ENCODE data around the gene ASRGL1. TPM values are rescaled to one million over a fixed set of nuclear protein-coding genes. Genes with fewer than 3 reads are reported as not detected.

Gene ASRGL1
- total RNA-seq, 1 donor from 2014 or later = 4.6 TPM

DNA sequence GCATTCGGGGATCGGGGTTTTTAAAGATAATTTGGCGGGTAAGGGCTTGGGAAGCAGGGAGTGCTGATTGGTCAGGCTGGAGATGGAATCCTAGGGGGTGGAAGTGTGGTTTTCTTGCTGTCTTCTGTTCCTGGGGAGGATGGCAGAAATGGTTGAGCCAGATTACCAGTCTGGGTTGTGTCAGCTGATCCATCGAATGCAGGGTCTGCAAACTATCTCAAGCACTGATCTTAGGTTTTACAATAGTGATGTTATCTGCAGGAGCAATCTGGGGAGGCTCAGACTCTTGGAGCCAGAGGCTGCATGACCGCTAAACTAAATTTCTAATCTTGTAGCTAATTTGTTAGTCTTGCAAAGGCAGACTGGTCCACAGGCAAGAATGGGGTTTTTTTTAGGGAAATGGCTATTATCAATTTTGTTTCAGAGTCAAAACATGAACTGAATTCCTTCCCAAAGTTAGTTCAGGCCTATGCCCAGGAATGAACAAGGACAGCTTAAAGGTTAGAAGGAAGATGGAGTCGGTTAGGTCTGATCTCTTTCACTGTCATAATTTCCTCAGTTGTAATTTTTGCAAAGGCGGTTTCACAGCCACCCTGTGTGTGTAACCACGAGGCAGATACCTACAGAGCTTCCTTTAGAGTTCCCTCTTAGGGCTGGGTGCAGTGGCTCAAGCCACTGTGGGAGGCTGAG lies 91.8 kb downstream of the ASRGL1 start:
- DNase-seq = no peak
- no peaks in the 10 kb centered on the region for H3K27me3 ChIP-seq (ENCODE audit: low read depth)
- H3K4me3 ChIP-seq = no peak overlapping the region
- H3K9me3 ChIP-seq (replicated peaks) = no peaks in the 10 kb centered on the region
- no peak overlapping the region for H3K27ac ChIP-seq (replicated peaks)
- no peak for TF ChIP-seq CTCF (IDR thresholded peaks at IDR 0.05; ENCODE audit: borderline replicate concordance)
- no peaks in the 10 kb centered on the region for H3K36me3 ChIP-seq
- intact Hi-C loops (cut with micrococcal nuclease) = loop anchor here (10.0 kb wide), 1 partner anchor 116 kb away; the partner anchor contains the start of gene AHNAK
- peaks cover 20% of the 10 kb centered on the region for H3K4me1 ChIP-seq

GRCh38 chr11:62430425-62430824 lies 93.2 kb downstream of the ASRGL1 start:
- no peak for DNase-seq
- Histone ChIP-seq H3K27me3 (ENCODE audit: low read depth) (no peaks in the 10 kb centered on the region), H3K27ac (replicated peaks) (no peak overlapping the region), H3K9me3 (replicated peaks) (no peaks in the 10 kb centered on the region), H3K4me1 (peaks cover 32% of the 10 kb centered on the region), H3K36me3 (no peaks in the 10 kb centered on the region), H3K4me3 (no peak overlapping the region)
- no peak for TF ChIP-seq CTCF (IDR thresholded peaks at IDR 0.05; ENCODE audit: borderline replicate concordance)
- intact Hi-C loops (cut with micrococcal nuclease) = no loop called here

GRCh38 chr11:62431171-62431901 lies 94.1 kb downstream of the ASRGL1 start:
- no peak for DNase-seq
- no peak for TF ChIP-seq CTCF (IDR thresholded peaks at IDR 0.05; ENCODE audit: borderline replicate concordance)
- H3K9me3 ChIP-seq (replicated peaks) = no peaks in the 10 kb centered on the region
- no peak overlapping the region for H3K27ac ChIP-seq (replicated peaks)
- H3K4me3 ChIP-seq = no peak overlapping the region
- intact Hi-C loops (cut with micrococcal nuclease) = no loop called here
- H3K27me3 ChIP-seq (ENCODE audit: low read depth) = no peaks in the 10 kb centered on the region
- H3K4me1 ChIP-seq = peaks cover 39% of the 10 kb centered on the region
- no peaks in the 10 kb centered on the region for H3K36me3 ChIP-seq

- H3K4me1 ChIP-seq = peaks cover 39% of the 10 kb centered on the region
- no peak overlapping the region for H3K4me3 ChIP-seq
- no peak overlapping the region for H3K27ac ChIP-seq (replicated peaks)
- no peak for DNase-seq
- intact Hi-C loops (cut with micrococcal nuclease) = no loop called here
- H3K36me3 ChIP-seq = no peaks in the 10 kb centered on the region
- H3K27me3 ChIP-seq (ENCODE audit: low read depth) = no peaks in the 10 kb centered on the region
- no peaks in the 10 kb centered on the region for H3K9me3 ChIP-seq (replicated peaks)
- no peak for TF ChIP-seq CTCF (IDR thresholded peaks at IDR 0.05; ENCODE audit: borderline replicate concordance)
These were observed 95.4 kb downstream of the ASRGL1 start for GRCh38 chr11:62432695-62433094.

- Histone ChIP-seq H3K9me3 (replicated peaks) (no peaks in the 10 kb centered on the region), H3K27ac (replicated peaks) (peak overlapping the region; percentile 73), H3K27me3 (ENCODE audit: low read depth) (no peaks in the 10 kb centered on the region), H3K4me1 (peaks cover 39% of the 10 kb centered on the region), H3K36me3 (no peaks in the 10 kb centered on the region), H3K4me3 (peak overlapping the region; percentile 19)
- intact Hi-C loops (cut with micrococcal nuclease) = no loop called here
- no peak for DNase-seq
- TF ChIP-seq CTCF (IDR thresholded peaks at IDR 0.05; ENCODE audit: borderline replicate concordance) = peak; percentile 21
These were observed 96.1 kb downstream of the ASRGL1 start for GRCh38 chr11:62433141-62433903.

Data from left ventricle myocardium inferior (tissue), 1 donor.